HuH-7.5 (cell line): ENCODE data around the gene ANKRD17.
"Not testable (repeated sequence)": the region's sequence is repeated elsewhere in the genome, so short reads cannot be mapped to it uniquely, and the experiment has no call there.

Experiments used
- DNase-seq: peaks from one replicate; pipeline ENCODE4 v3.0.0; 2011; ENCODE audit warnings: low spot score

The ANKRD17 gene

GRCh38 chr4:73248416-73248815, 10.2 kb downstream of the ANKRD17 start:
- DNase-seq: no peak

- DNase-seq: no peak
Observed at GRCh38 chr4:73247100-73247499, 11.5 kb downstream of the ANKRD17 start.

DNA sequence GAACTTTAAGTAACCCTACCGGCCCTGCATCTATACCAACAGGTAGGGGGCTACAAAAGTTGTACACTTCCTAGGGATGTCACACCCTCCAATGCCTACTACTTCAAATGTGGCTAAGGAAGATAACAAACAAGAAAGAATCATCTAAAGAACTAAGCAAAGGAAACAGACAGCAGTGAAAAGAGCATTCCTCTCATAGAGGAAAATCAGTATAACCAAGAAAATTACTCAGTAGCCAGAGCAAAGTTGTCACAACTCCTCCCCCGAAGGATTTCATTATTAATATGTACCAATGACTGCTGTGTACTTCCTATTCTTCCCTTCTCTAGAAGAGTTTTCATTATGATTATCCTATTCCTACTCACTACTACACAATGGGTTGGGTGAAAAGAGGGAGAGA, 12.6 kb downstream of the ANKRD17 start:
- no peak for DNase-seq

DNA sequence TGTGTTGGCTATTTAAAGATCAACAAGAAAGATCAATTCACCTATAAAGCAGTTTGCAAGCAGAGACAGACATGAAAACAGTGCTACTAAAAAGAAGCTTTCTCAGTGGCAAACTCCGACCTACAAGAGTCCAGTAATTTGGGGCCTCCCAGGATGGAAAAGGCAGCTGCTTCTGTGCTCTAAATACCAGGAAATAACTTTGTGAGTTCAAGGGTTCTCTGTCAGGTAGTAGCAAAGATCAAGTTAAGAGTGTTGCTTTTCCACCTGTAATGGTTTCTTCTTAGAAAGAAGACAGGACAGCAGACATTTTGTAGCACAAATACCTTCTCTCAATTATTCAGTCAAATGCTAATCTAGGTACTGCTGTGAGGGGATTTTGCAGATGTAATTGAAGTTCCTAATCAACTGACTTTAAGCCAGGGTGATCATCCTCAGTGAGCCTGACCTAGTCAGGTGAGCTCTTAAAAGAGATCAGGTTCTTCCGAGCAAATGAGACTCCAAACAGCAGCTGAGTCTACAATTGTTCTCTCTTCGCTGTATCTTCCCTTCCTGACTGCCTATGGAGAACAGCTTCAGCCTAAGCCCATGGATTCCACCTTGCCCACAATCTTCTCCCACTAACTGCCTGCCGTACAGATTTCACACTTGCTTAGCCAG, 13.5 kb downstream of the ANKRD17 start:
- no peak for DNase-seq

- DNase-seq: no peak
Observed at GRCh38 chr4:73237044-73237443, 21.6 kb downstream of the ANKRD17 start.

DNA sequence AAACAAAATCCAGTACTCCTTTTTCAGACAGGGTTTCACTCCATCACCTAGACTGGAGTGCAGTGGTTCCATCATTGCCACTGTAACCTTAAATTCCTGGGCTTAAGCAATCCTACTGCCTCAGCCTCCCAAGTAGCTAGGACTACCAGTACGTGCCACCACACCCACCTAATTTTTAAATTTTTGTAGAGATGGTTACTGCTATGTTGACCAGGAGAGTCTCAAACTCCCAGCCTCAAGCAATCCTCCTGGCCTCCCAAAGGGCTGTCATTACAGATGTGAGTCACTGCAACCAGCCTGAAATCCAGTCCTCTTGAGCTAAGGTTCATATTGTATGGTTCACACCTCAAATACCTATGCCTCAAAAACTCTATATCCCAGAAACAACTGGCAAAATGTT, 22.4 kb downstream of the ANKRD17 start:
- no peak for DNase-seq

- DNase-seq: no peak
Observed at GRCh38 chr4:73234712-73235111, 23.9 kb downstream of the ANKRD17 start.

DNA sequence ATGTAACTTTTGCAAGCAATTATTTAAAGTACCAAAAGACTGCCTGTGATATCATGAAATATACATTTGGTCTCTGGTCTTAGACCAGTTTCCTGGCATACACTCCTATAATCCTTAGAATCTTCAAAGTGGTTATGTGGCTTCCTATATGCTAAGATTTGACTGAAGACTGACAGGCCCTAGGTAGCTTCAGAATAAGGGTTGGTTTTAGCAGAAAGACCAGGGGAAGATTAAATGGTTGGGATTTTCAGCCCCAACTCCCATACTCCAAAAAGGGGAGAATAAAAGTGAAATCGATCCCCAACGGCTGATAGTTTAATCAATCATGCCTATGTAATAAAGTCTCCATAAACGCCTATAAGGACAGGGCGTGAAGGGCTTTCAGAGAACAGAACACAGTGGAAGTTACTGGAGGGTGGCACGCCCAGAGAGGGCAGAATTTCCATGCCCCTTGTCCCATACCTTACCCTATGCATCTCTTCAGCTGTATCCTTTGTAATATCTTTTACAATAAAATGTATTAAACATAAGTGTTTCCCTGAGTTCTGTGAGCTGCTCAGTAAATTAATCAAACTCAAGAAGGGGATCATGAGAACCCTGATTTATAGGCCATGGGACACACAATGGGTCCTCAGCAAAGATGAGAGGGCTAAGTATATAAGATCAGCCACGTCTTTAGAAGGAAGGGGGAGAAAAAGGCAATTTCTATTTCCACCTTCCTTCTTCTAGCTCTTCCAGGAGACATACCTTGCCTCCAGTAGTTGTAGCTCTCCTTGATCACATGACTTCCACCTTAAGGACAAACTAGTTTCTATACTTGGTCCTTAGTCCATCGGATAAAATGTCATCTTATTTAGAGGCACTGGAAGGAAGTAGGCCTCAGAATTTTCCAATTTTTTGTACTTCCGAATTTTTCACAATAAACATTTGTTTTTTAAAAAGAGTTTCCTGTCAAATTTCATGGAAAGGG, 26.8 kb downstream of the ANKRD17 start:
- no peak for DNase-seq

- no peak for DNase-seq
Observed at GRCh38 chr4:73230865-73231517, 27.6 kb downstream of the ANKRD17 start.

- not testable (repeated sequence) for DNase-seq
Observed at GRCh38 chr4:73228800-73229199, 29.8 kb downstream of the ANKRD17 start.

GRCh38 chr4:73224886-73225285, 33.7 kb downstream of the ANKRD17 start:
- DNase-seq: no peak

GRCh38 chr4:73223258-73223650, 35.3 kb downstream of the ANKRD17 start:
- no peak for DNase-seq

DNA sequence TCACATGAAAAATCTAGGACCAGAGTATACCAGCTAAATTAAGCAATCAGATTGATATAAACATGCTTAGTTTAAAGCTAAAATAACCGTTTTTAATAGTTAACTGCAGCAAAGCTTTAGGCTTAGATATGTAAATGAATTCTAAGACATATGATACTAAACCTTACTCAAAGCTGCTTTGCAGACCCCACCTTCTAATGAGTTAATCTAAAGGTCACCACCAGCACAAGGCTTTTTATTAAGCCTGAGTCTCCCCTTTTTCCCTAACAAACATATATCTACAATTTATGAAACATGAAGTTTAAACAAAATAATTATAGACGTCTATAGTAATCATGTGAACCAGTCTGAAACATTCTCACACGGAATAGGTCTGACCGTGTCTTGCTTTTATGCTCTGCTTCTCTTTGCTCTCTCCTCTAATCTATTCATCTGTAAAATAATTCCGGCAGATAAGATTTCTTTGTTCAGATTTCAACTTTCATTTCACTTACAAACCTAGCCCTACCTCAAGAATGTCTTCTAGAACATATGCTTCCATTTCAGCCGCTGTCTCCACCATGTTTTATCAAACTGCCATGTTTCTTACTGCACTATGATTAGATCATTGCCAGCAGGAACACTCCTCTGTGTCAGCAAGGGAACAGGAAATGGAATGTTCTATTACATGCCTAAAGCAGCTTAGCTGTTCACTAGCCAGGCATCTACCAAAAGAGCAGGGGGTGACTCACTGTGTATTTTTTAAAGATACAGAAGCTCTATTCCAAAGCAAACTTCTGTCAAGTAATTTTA, 35.9 kb downstream of the ANKRD17 start:
- DNase-seq: peak; percentile 20

DNA sequence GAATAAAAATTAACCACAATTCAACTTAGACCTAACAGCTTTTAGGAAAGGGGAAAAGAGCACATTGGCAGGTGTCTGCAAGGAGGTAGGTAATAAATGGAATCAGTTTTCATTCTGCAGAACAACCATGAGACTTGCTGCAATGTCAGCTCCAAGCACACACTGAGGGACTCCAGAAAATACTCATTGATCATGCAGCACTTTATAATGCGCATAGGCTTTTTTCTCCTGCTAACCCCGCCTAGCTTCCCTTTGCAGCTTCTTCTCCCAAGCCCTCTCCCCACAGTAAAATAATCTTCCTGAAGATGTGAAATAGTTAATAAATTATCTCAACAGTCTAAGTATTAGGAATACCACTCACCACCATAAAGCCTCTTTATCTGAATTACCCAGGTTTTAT, 36.9 kb downstream of the ANKRD17 start:
- no peak for DNase-seq

DNA sequence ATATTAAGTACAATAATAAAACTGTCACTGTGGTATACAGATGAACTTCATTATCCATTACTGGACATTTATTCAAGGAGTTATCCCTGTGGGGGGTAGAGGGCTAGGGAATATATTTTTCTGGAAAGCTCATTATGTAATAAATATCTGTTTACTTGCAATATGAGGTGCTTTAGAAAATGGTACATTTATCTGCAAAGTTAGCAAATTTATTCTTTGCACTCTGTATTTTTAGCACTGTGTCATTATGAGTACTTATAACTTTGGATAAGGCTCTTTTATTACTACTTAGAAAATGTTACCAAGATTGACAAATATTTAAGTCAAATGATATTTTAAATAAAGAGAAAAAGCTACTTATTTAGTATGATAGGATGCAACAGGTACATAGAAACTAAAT, 37.8 kb downstream of the ANKRD17 start:
- DNase-seq: no peak

GRCh38 chr4:73213916-73214653, 44.5 kb downstream of the ANKRD17 start:
- no peak for DNase-seq

- no peak for DNase-seq
Observed at GRCh38 chr4:73212982-73213730, 45.4 kb downstream of the ANKRD17 start.

- no peak for DNase-seq
Observed at GRCh38 chr4:73211968-73212367, 46.6 kb downstream of the ANKRD17 start.

GRCh38 chr4:73208376-73208775, 50.2 kb downstream of the ANKRD17 start:
- no peak for DNase-seq

GRCh38 chr4:73206236-73206635, 52.4 kb downstream of the ANKRD17 start:
- DNase-seq: no peak

DNA sequence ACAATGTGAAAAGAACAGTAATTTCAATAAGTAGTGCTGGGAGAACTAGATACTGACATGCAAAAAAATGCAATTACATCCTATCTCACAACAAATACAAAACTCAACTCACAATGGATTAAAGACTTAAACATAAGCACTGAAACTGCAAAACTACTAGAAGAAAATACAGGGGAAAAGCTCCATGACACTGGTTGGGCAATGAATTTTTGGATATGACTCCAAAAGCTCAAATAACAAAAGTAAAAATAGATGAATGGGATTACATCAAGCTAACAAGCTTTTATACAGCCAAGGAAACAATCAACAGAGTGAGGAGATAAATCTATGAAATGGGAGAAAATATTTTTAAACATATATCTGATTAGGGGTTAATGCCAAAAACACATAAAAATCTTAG, 53.1 kb downstream of the ANKRD17 start:
- DNase-seq: no peak
